CD4-positive, alpha-beta T cell treated with Interleukin-17A for 1 hour (primary cell): ENCODE measurements around the gene ARHGAP40.
A peak's percentile ranks its signal among the peaks of the same experiment; 100 is the strongest.

Source experiments
- DNase-seq: peaks from one replicate; pipeline ENCODE4 v3.0.0-alpha.2; 2020

The ARHGAP40 gene

GRCh38 chr20:38623061-38623460 is 21.5 kb downstream of the ARHGAP40 start:
- no peak for DNase-seq

GRCh38 chr20:38624084-38624483 is 22.5 kb downstream of the ARHGAP40 start:
- no peak for DNase-seq

- no peak for DNase-seq
These were observed 24.3 kb downstream of the ARHGAP40 start for GRCh38 chr20:38625896-38626295.

GRCh38 chr20:38626921-38627659 is 25.5 kb downstream of the ARHGAP40 start:
- no peak for DNase-seq

- no peak for DNase-seq
These were observed 27.2 kb downstream of the ARHGAP40 start for GRCh38 chr20:38628580-38629470.

GRCh38 chr20:38629979-38630378 is 28.4 kb downstream of the ARHGAP40 start:
- no peak for DNase-seq

GRCh38 chr20:38630727-38631126 is 29.1 kb downstream of the ARHGAP40 start:
- no peak for DNase-seq

GRCh38 chr20:38631155-38632022 is 29.8 kb downstream of the ARHGAP40 start:
- DNase-seq: no peak

- peak; percentile 62 for DNase-seq
These were observed 32.0 kb downstream of the ARHGAP40 start for GRCh38 chr20:38633577-38634093.

- no peak for DNase-seq
These were observed 34.2 kb downstream of the ARHGAP40 start for GRCh38 chr20:38635721-38636288.

- DNase-seq: no peak
These were observed 38.9 kb downstream of the ARHGAP40 start for GRCh38 chr20:38640521-38640920.

- no peak for DNase-seq
These were observed 40.9 kb downstream of the ARHGAP40 start for GRCh38 chr20:38642498-38642897.

GRCh38 chr20:38644588-38645260 is 43.1 kb downstream of the ARHGAP40 start:
- no peak for DNase-seq

- no peak for DNase-seq
These were observed 43.7 kb downstream of the ARHGAP40 start for GRCh38 chr20:38645351-38645750.

- peak; percentile 90 for DNase-seq
These were observed 44.6 kb downstream of the ARHGAP40 start for GRCh38 chr20:38645980-38646858.

GRCh38 chr20:38649275-38649891 is 47.8 kb downstream of the ARHGAP40 start:
- DNase-seq: peak; percentile 5

GRCh38 chr20:38650010-38650409 is 48.4 kb downstream of the ARHGAP40 start:
- no peak for DNase-seq

- DNase-seq: no peak
These were observed 49.5 kb downstream of the ARHGAP40 start for GRCh38 chr20:38651154-38651553.

GRCh38 chr20:38651562-38651961 is 50.0 kb downstream of the ARHGAP40 start:
- no peak for DNase-seq

- no peak for DNase-seq
These were observed 51.4 kb downstream of the ARHGAP40 start for GRCh38 chr20:38652995-38653394.
